Psoas muscle (tissue), 8 donors: ENCODE data around the gene BUD31. TPM values are rescaled to one million over a fixed set of nuclear protein-coding genes. Genes with fewer than 3 reads are reported as not detected.
"Not testable (repeated sequence)": the region's sequence is repeated elsewhere in the genome, so short reads cannot be mapped to it uniquely, and the experiment has no call there.

ENCODE experiments used
- ATAC-seq, 4 donors: fragments of 200-7000 bp; cut with Tn5 transposase; one replicate each; pipeline ENCODE4 v1.9.1; 2020; ENCODE audit warnings: moderate library complexity in 3 of 4, mild to moderate bottlenecking in 2 of 4
- DNase-seq, 2 donors: peaks; one replicate each; pipeline ENCODE4 v3.0.0-alpha.2; 2020
- H3K27ac ChIP-seq: fragments of 200-600 bp; one replicate; pipeline ENCODE4 v1.8.0; 2022
- H3K27me3 ChIP-seq, 3 donors: fragments of 200-600 bp in 1 of 3; one replicate each; pipeline versions ENCODE4 v1.6.1 to v1.8.0; 2013 to 2022; ENCODE audit warnings: low read length in 2 of 3, mild to moderate bottlenecking in 2 of 3, moderate library complexity in 1 of 3; ENCODE audit not compliant: insufficient read depth in 3 of 3
- H3K36me3 ChIP-seq, 2 donors: fragments of 200-600 bp in 1 of 2; one replicate each; pipeline versions ENCODE4 v1.6.1 to v1.8.0; 2013 to 2022; ENCODE audit warnings: low read depth in 1 of 2, mild to moderate bottlenecking in 1 of 2, moderate library complexity in 1 of 2; ENCODE audit not compliant: insufficient read depth in 1 of 2
- H3K4me1 ChIP-seq: fragments of 200-600 bp; one replicate; pipeline ENCODE4 v1.8.0; 2022
- H3K4me3 ChIP-seq: fragments of 200-600 bp; one replicate; pipeline ENCODE4 v1.8.0; 2022; ENCODE audit warnings: mild to moderate bottlenecking
- H3K9me3 ChIP-seq: fragments of 200-600 bp; one replicate; pipeline ENCODE4 v1.8.0; 2022
- CTCF ChIP-seq: fragments of 200-600 bp; IDR thresholded peaks from one replicate; pipeline ENCODE4 v1.8.0; 2022; ENCODE audit warnings: antibody characterized with exemption
- WGBS, 3 donors: extraction: QIAGEN DNeasy Blood & Tissue Kit; methylation state at CpG; one replicate each; pipeline versions ENCODE4 v1.1.6 to v1.1.7; 2013; 5-methylcytosine and 5-hydroxymethylcytosine counted together
- intact Hi-C, 2 donors: fragments of 100-400 bp; cut with DNase I; formaldehyde crosslinking; loops; one replicate each; pipeline versions ENCODE4 v1.11.0 to v1.14.2; 2022
- polyA plus RNA-seq, 3 donors: library from polyadenylated mRNA; stranded (reverse); fragments of 200-250 nt; gene quantifications; one replicate each; pipeline ENCODE4 v1.2.3, GENCODE V29; 2013
- total RNA-seq, 4 donors: library from RNA; stranded (reverse); fragmentation: NEBNext Ultra II Directional in 2 of 4; extraction: Animal tissue kit (Norgen Biotek cat#: 25700) in 2 of 4; gene quantifications; one replicate each; pipeline versions ENCODE4 v1.2.1 to v1.2.4, GENCODE V29; 2021 to 2023
- donor health status: healthy with polysubstance abuse.
- donor health status: DM: no; HTN: no; CAD: no; lungs with moderate emphysema.
- donor health status: Bipolar disorder and iron deficiency.
- donor health status: healthy.
- donor health status: DM: yes; HTN: yes; CAD: no.
- donor health status: DM: no; HTN: no; CAD: no.
- donor health status: DM: no; HTN: no; CAD: no.
- donor health status: DM: yes; HTN: yes; CAD: no.

Gene BUD31
- total and polyA plus RNA-seq, 7 donors, result 30.2 to 115 (median 46.8) TPM

DNA sequence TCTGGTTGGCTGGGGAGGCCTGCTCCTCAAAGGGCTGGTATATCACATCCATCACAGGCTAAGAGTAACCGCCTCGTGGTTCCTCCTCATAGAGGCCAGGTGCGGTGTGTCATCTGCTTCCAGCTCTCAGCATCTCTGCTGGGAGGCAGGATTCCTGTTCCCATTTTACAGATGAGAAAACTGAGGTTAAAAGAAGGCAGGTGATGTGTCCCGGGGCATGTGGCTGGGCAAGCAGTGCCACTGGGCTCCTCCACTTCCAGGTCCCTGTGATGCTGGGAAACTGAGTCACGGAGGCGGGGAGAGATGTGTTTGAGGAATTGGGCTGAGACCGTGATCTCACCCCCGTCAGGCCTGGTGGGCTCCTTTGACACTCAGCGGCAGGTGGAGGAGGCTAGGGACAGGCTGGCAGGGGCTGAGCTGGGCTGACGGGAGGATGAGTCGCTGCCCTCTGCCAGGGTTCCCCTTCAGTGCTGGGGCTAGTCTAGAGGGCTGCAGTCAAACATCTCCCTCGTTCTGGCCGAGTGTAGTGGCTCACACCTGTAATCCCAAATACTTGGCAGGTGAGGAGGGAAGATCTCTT lies 24.9 kb upstream of the BUD31 start:
- Histone ChIP-seq H3K27me3 (no peaks in the 10 kb centered on the region), H3K9me3 (no peaks in the 10 kb centered on the region), H3K36me3 (peaks cover 0 to 23% of the 10 kb centered on the region in 2 donors), H3K4me1 (no peaks in the 10 kb centered on the region), H3K4me3 (no peak overlapping the region), H3K27ac (no peak overlapping the region)
- intact Hi-C loops, result no loop called here
- no peak for ATAC-seq
- no peak for TF ChIP-seq CTCF
- DNase-seq, result no peak
- 83 to 85% (median 84%) methylated on average over 13 of the region's 13 CpGs for WGBS, 3 donors

DNA sequence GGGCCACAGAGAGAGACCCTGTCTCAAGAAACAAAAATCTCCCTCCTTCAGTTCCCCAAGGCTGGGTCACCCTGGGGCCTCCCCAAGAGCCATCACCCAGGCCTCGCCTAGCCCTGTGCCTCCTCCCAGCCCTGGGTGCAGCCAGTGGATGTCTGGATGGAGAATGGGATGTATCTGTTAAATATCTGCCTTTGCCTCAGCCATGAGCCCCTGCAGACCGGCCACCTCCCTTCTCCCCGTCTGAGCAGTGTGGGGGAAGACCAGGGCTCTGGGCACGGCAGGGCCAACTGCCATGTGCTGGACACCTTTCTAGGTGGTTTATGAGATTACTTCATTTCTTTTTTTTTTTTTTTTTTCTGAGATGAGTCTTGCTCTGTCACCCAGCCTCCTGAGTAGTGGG lies 24.2 kb upstream of the BUD31 start:
- Histone ChIP-seq H3K4me1 (no peaks in the 10 kb centered on the region), H3K4me3 (no peak overlapping the region), H3K27ac (no peak overlapping the region), H3K27me3 (no peaks in the 10 kb centered on the region), H3K9me3 (no peaks in the 10 kb centered on the region), H3K36me3 (peaks cover 0 to 28% of the 10 kb centered on the region in 2 donors)
- intact Hi-C loops, result no loop called here
- WGBS, 3 donors, result 80 to 90% (median 82%) methylated on average over 4 of the region's 4 CpGs
- no peak for DNase-seq
- ATAC-seq, result no peak
- no peak for TF ChIP-seq CTCF

DNA sequence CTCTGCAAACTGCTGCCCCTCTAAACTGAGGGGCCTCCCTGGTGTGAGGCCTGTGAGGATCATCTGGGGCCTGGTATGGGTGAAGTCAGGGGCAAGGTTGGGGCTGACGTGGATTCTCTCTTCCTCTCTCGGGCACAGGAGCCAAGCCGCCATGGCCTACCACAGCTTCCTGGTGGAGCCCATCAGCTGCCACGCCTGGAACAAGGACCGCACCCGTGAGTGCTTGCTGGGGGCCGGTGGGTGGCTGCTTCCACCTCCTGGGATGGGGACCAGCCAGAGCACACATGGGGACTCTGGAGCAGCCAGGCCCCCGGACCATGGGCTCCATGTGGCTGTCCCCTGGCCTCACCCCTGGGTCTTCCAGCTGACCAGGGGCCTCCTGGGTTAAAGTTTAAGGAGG lies 23.2 kb upstream of the BUD31 start:
- Histone ChIP-seq H3K36me3 (peaks cover 0 to 38% of the 10 kb centered on the region in 2 donors), H3K4me1 (no peaks in the 10 kb centered on the region), H3K27ac (no peak overlapping the region), H3K27me3 (no peaks in the 10 kb centered on the region), H3K4me3 (no peak overlapping the region), H3K9me3 (no peaks in the 10 kb centered on the region)
- intact Hi-C loops, result no loop called here
- WGBS, 3 donors, result 78 to 91% (median 83%) methylated on average over 8 of the region's 8 CpGs
- ATAC-seq, result no peak
- no peak for TF ChIP-seq CTCF
- DNase-seq, result no peak

- ATAC-seq (peak in 2 of 4 donors; percentile 25 to 41), DNase-seq (no peak)
- Histone ChIP-seq H3K9me3 (no peaks in the 10 kb centered on the region), H3K4me1 (no peaks in the 10 kb centered on the region), H3K27ac (no peak overlapping the region), H3K27me3 (no peaks in the 10 kb centered on the region), H3K36me3 (peaks cover 0 to 49% of the 10 kb centered on the region in 2 donors), H3K4me3 (no peak overlapping the region)
- 88 to 92% (median 88%) methylated on average over 9 of the region's 9 CpGs for WGBS, 3 donors
- intact Hi-C loops, result no loop called here
- TF ChIP-seq CTCF, result no peak
Observed at GRCh38 chr7:99386584-99387238, 22.1 kb upstream of the BUD31 start.

DNA sequence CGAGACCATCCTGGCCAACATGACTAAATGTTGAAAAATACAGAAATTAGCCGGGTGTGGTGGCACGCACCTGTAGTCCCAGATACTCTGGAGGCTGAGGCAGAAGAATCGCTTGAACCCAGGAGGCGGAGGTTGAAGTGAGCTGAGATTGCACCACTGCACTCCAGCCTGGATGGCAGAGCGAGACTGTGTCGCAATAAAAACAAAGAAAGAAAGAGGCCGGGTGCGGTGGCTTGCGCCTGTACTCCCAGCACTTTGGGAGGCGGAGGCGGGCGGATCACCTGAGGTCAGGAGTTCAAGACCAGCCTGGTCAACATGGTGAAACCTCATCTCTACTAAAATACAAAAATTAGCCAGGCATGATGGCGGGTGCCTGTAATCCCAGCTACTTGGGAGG lies 21.5 kb upstream of the BUD31 start:
- H3K9me3 ChIP-seq, intact Hi-C loops, DNase-seq, H3K27ac ChIP-seq, H3K4me3 ChIP-seq, H3K4me1 ChIP-seq, H3K27me3 ChIP-seq, ATAC-seq: not testable (repeated sequence)
- H3K36me3 ChIP-seq, result peaks cover 0 to 49% of the 10 kb centered on the region in 2 donors
- WGBS, 3 donors, result 93 to 97% (median 95%) methylated on average over 14 of the region's 14 CpGs
